Liver (tissue), 3 donors: Measurements from ENCODE around the gene FER1L5.

Source experiments
- CTCF ChIP-seq: fragments of 150-350 bp; IDR thresholded peaks from 2 replicates; pipeline ENCODE4 v1.5.1; 2017; ENCODE audit warnings: improper control_type of control experiment, low read depth, low read length; ENCODE audit not compliant: missing input control
- SP1 ChIP-seq: IDR thresholded peaks from 2 replicates; pipeline ENCODE4 v1.6.1; 2018; ENCODE audit warnings: antibody characterized with exemption, mild to moderate bottlenecking
- YY1 ChIP-seq: IDR thresholded peaks from 2 replicates; pipeline ENCODE4 v1.6.1; 2016; ENCODE audit warnings: antibody characterized with exemption, mild to moderate bottlenecking
- donor health status: healthy.
- donor health status: healthy.

DNA sequence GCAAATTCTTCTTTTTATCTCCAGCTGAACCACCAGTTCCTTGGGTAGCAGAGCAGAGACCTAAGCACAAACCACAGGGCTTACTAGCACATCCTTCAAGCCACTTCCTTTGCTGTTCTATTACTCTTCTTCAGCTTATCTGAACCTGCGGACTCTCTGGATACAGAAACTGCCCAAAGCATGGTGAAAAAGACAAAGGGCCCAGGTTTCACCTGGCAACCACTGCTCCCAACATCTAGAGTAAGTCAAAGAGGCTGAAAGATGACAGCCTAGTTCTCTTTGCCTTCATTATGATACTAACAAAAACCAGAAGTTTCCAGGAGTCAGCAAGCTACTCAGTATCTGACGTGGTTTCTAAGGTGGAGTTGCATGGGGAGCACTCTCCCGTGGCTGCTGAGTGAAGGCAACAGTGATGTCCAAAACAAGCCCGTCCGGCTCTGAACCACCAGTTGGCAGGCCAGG, 47.8 kb upstream of the FER1L5 start:
- no peak for TF ChIP-seq CTCF
- no peak for TF ChIP-seq YY1
- TF ChIP-seq SP1, result no peak
